Measurements from ENCODE around the gene CCM2L. TPM values are rescaled to one million over a fixed set of nuclear protein-coding genes. Genes with fewer than 3 reads are reported as not detected.
A peak's percentile ranks its signal among the peaks of the same experiment; 100 is the strongest.

CCM2L gene
- total and polyA plus RNA-seq, 2 of the 8 experiments (the other 6 are each of a cell fraction or from before 2014, with no cell fraction given): 5.5 to 15.8 TPM

DNA sequence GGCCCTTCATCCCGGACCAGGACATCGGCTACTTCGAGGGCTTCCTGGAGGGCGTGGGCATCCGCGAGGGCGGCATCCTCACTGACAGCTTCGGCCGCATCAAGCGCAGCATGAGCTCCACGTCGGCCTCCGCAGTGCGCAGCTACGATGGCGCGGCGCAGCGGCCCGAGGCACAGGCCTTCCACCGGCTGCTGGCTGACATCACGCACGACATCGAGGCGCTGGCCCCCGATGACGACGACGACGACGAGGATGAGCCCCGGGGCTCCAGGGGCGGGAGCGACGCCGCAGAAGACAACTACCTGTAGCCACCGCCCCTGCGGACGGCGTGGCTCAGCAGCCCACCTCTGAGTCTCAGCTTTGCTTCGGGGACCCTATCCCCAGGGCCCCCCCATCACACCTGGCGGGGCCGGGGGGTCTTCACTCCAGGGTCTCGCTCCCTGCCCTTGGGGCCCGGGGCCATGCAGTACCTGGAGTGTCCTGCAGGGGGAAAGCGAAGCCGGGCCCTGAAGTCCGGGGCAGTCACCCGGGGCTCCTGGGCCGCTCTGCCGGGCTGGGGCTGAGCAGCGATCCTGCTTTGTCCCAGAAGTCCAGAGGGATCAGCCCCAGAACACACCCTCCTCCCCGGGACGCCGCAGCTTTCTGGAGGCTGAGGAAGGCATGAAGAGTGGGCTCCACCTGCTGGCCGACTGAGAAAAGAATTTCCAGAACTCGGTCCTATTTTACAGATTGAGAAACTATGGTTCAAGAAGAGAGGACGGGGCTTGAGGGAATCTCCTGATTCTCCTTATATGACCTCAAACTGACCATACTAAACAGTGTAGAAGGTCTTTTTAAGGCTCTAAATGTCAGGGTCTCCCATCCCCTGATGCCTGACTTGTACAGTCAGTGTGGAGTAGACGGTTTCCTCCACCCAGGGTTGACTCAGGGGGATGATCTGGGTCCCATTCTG lies 21.0 kb downstream of the CCM2L start (continued):
- TF ChIP-seq, protein P1, sequence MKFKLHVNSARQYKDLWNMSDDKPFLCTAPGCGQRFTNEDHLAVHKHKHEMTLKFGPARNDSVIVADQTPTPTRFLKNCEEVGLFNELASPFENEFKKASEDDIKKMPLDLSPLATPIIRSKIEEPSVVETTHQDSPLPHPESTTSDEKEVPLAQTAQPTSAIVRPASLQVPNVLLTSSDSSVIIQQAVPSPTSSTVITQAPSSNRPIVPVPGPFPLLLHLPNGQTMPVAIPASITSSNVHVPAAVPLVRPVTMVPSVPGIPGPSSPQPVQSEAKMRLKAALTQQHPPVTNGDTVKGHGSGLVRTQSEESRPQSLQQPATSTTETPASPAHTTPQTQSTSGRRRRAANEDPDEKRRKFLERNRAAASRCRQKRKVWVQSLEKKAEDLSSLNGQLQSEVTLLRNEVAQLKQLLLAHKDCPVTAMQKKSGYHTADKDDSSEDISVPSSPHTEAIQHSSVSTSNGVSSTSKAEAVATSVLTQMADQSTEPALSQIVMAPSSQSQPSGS (IDR thresholded peaks at IDR 0.05; ENCODE audit: low read length): 0 out of 2 replicates have a peak, but pooled peaks have one; percentile 68
- TF ChIP-seq HDAC6 (IDR thresholded peaks at IDR 0.05; ENCODE audit: low read depth, low read length) (no peak), SIX5 (IDR thresholded peaks at IDR 0.05; ENCODE audit: low read depth, low read length) (no peak), RFX5 (IDR thresholded peaks at IDR 0.05; ENCODE audit: borderline replicate concordance, low read depth, low read length) (no peak), SP2 (IDR thresholded peaks at IDR 0.05; ENCODE audit: low read length) (no peak), TEAD4 (IDR thresholded peaks at IDR 0.05; ENCODE audit: low read depth, low read length) (peak; percentile 48; the same call in 1 of the 2 replicates), MAFK (IDR thresholded peaks at IDR 0.05; ENCODE audit: low read depth, low read length) (no peak), SUZ12 (IDR thresholded peaks at IDR 0.05; ENCODE audit: low read length) (no peak), PHF8 (conservative IDR thresholded peaks at IDR 0.05; ENCODE audit: low read depth, low read length) (no peak), POU5F1 (IDR thresholded peaks at IDR 0.05; ENCODE audit: low read depth, low read length) (no peak), CHD1 (IDR thresholded peaks at IDR 0.05; ENCODE audit: low read depth, low read length) (no peak), BCL11A (IDR thresholded peaks at IDR 0.05; ENCODE audit: low read depth in 2 of 2, low read length in 2 of 2) (no peak), EZH2 (IDR thresholded peaks at IDR 0.05; ENCODE audit: low read depth, low read length, severe bottlenecking) (no peak), CREB1 (IDR thresholded peaks at IDR 0.05) (peak; percentile 85), BRCA1 (IDR thresholded peaks at IDR 0.05; ENCODE audit: low read depth, low read length) (no peak), SP1 (IDR thresholded peaks at IDR 0.05; ENCODE audit: low read depth, low read length) (no peak), KDM1A (IDR thresholded peaks at IDR 0.05; ENCODE audit: borderline replicate concordance, low read length) (peak; percentile 6; the same call in 1 of the 2 replicates), GTF2F1 (IDR thresholded peaks at IDR 0.05; ENCODE audit: borderline replicate concordance, low read depth, low read length) (no peak), SAP30 (IDR thresholded peaks at IDR 0.05; ENCODE audit: insufficient read depth, insufficient replicate concordance, low read length) (no peak), SIRT6 (IDR thresholded peaks at IDR 0.05; ENCODE audit: low read length) (no peak)
- TF ChIP-seq, protein P2, sequence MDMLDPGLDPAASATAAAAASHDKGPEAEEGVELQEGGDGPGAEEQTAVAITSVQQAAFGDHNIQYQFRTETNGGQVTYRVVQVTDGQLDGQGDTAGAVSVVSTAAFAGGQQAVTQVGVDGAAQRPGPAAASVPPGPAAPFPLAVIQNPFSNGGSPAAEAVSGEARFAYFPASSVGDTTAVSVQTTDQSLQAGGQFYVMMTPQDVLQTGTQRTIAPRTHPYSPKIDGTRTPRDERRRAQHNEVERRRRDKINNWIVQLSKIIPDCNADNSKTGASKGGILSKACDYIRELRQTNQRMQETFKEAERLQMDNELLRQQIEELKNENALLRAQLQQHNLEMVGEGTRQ (IDR thresholded peaks at IDR 0.05; ENCODE audit: low read length): no peak
